GM13977 (cell line): Measurements from ENCODE around the gene COL4A2.

Experiments used
- DNase-seq: peaks from one replicate; pipeline ENCODE4 v3.0.0; 2012; ENCODE audit warnings: low spot score
- CTCF ChIP-seq: IDR thresholded peaks from 2 replicates; pipeline ENCODE4 v1.5.1; 2012; ENCODE audit warnings: mild to moderate bottlenecking, control low read depth; ENCODE audit not compliant: insufficient read depth; ENCODE audit errors: extremely low read depth, missing control alignments
- in situ Hi-C: fragments of 300-500 bp; cut with MboI; formaldehyde crosslinking; loops from one replicate; pipeline ENCODE4 v1.12.0; 2022; ENCODE audit warnings: low sequenced_read_pairs, low pct_unique_long_range_greater_than_20kb, mixed read lengths, inconsistent platforms; ENCODE audit not compliant: unreplicated experiment

The COL4A2 gene

DNA sequence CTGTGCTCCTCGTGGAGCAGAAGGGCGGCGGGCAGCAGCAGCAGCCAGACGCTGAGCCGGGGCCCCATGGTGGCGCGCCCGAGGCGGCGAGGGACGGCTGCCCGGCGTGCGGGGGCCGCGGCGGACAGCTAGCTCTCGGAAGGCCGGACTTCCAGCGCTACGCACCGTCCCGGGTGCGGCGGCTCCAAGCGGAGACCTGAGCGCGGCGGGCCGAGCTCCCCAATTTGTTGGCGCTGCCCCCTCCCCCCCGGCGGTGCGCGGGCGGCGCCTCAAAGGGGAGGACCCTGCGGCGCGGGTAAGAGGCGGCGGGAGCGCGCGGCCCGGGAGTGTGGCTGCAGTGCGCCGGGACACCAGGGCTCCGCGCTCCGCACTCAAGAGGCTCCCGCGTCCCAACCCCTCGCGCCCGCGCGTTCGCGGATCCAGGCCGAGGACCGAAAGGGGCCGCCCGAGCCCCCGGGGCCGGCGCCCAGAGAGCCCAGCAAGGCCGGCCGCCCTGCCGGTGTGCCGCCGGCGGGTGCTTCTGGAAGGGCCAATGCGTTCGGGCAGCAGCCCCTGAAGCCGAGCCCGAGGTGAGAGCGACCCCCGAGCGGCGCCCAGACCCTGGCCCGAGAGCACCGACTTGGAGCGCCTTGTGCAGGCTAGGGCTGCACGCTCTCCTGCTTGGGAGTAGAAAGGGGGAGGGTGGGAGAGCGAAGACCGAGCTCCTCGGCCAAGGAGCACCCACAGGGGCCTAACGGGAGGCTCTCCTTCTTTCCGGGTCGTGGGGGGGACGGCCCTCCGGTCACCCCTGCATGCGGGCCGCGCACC lies at the start of gene COL4A2, which contains the start of gene COL4A1:
Gene COL4A2, plus strand, starts transcription at position 325 of the 807 bp plus-strand sequence. CDS start 620 bp downstream, outside the sequence.
Gene COL4A1, minus strand, starts transcription at position 198 of the 807 bp plus-strand sequence. Its CDS starts 130 bp downstream, at position 68.
- DNase-seq: no peak
- in situ Hi-C loops: no loop called here
- no peak for TF ChIP-seq CTCF

GRCh38 chr13:110257408-110257807 lies 49.7 kb upstream of the COL4A2 start:
- TF ChIP-seq CTCF: no peak
- no peak for DNase-seq
- in situ Hi-C loops: no loop called here

DNA sequence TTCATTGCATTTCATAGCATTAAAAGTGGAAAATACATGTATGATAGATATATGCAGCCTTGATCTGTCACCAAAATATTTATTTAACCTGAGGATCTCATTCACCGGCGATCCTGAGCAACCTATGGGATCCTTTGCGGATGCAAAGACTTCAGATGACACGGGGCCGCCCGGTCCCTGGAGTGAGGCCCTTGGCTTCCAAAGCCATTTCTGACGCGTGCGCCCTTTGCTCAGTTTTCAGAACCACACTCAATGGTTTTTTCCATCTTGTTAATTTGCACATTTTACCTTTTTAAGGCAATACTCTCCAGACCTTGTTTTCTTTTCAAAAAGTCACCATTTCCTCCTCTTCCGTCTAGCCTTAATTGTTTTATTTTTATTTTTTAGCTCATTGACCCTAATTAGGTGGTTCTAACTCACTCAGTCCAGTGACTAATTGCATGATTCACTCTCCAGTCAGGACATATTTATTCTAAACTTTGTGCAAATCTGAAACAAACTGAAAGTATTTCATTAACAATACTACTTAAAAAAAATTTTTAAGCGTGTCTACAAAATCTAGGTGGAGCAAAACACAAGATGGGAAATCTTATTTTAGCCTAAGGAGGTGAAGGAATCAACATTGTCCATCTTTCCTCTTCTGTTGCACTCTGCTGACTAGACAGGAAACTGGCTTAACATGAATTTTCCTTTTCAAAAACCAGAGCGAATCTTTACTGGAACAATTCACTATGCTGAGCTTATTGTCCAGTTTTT lies 48.0 kb upstream of the COL4A2 start:
- in situ Hi-C loops: no loop called here
- TF ChIP-seq CTCF: no peak
- no peak for DNase-seq

DNA sequence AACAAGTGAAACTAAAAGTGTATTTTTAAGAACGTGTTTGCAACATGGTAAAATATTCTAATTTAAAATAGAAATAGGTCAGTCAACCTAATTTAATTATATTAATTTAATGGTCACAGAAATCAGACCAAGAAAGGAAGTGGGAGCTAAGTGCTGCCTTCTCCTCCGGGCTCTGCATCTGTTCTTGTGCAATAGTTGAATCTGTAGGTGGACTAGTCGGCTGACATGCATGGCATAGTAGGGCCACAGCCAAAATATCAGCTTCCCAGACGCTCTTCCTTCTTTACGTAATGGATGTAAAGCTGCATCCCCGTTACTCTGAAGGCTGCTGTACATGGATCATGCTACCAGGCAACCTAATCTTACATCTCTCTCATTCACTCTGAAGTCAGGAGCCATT lies 47.4 kb upstream of the COL4A2 start:
- no peak for DNase-seq
- no peak for TF ChIP-seq CTCF
- in situ Hi-C loops: no loop called here

GRCh38 chr13:110261166-110262081 lies 45.7 kb upstream of the COL4A2 start:
- DNase-seq: no peak
- TF ChIP-seq CTCF: no peak
- in situ Hi-C loops: no loop called here

DNA sequence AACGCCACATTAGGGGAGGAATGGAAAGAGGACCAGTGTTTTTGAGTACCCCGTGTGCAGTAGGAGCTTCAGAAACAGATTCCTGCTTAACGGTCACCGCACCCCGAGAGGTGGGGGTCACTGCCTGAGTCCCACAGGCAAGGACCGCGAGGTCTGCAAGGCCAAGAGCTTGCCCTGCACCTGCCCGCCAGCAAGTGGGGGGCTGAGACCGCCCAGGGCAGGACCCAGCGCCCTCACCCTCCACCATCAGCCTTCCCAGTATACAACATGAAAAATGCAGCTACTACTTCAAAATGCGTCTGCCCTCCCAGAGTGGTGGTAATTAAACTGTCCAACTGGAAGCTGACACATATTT lies 45.0 kb upstream of the COL4A2 start:
- in situ Hi-C loops: no loop called here
- no peak for TF ChIP-seq CTCF
- no peak for DNase-seq
